Tibial nerve (tissue), 4 donors: ENCODE measurements around the gene C2CD4B.

ENCODE experiments used
- CTCF ChIP-seq, 5 experiments: fragments of 200-600 bp in 3 of 5; fragments of 450-650 bp in 2 of 5; sonication (generic) in 3 of 5; IDR thresholded peaks; one replicate each; pipeline ENCODE4 v1.5.1; 2016 to 2019; ENCODE audit warnings: antibody characterized with exemption in 5 of 5, mild to moderate bottlenecking in 3 of 5, moderate library complexity in 2 of 5
- EP300 ChIP-seq, 2 donors: sonication (generic); formaldehyde crosslinking; IDR thresholded peaks; one replicate each; pipeline ENCODE4 v1.6.1; 2017; ENCODE audit warnings: antibody characterized with exemption in 2 of 2, mild to moderate bottlenecking in 1 of 2
- POLR2A ChIP-seq, 2 donors: fragments of 450-650 bp; IDR thresholded peaks; one replicate each; pipeline ENCODE4 v1.6.1; 2017; ENCODE audit warnings: antibody characterized with exemption in 2 of 2, mild to moderate bottlenecking in 2 of 2, moderate library complexity in 2 of 2

DNA sequence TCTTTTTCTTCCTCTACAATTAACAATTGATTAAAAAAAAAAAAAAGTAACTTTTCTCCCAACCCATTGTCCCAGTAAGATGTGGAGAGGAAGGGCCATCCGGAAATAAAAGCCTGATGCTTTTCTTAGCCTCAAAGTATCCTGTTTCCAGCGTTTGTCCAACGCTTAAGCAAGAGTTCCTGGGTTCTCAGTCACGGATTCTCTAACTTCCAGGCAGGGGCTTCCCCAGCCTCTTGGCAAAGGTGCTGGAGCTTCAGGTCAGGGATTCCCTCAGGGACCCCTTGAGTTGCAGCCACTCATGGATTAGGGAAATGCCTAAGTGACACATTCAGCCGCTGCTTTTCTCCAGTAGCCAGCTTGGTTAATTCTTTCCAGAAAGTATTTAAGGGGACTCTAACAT is 22.3 kb upstream of the C2CD4B start:
- TF ChIP-seq CTCF (IDR thresholded peaks at IDR 0.05) (no peak), EP300 (IDR thresholded peaks at IDR 0.05) (no peak), POLR2A (IDR thresholded peaks at IDR 0.05) (no peak)
